Lung (tissue), 12 donors: ENCODE measurements around the gene EPS8L3. TPM values are rescaled to one million over a fixed set of nuclear protein-coding genes. Genes with fewer than 3 reads are reported as not detected.
A peak's percentile ranks its signal among the peaks of the same experiment; 100 is the strongest.
"Not testable (repeated sequence)": the region's sequence is repeated elsewhere in the genome, so short reads cannot be mapped to it uniquely, and the experiment has no call there.

Source experiments
- ATAC-seq: fragments of 200-7000 bp; cut with Tn5 transposase; one replicate; pipeline ENCODE4 v1.9.1; 2020; ENCODE audit warnings: moderate number of reproducible peaks; ENCODE audit not compliant: insufficient read depth, low FRiP score
- DNase-seq, 3 donors: peaks; one replicate each; pipeline ENCODE4 v3.0.0-alpha.2; 2013 to 2017
- H3K27ac ChIP-seq, 2 donors: one replicate each; pipeline ENCODE4 v1.5.1; 2013; ENCODE audit warnings: mild to moderate bottlenecking in 2 of 2, moderate library complexity in 2 of 2, control low read depth in 1 of 2, inconsistent platforms in 1 of 2, low read depth in 1 of 2, low read length in 1 of 2
- H3K27me3 ChIP-seq, 3 donors: one replicate each; pipeline ENCODE4 v1.5.1; 2013; ENCODE audit warnings: low read length in 2 of 3; ENCODE audit not compliant: control insufficient read depth in 3 of 3, insufficient read depth in 3 of 3
- H3K36me3 ChIP-seq, 4 donors: one replicate each; pipeline ENCODE4 v1.5.1; 2013; ENCODE audit warnings: low read length in 4 of 4, mild to moderate bottlenecking in 1 of 4, moderate library complexity in 1 of 4; ENCODE audit not compliant: control insufficient read depth in 4 of 4, insufficient read depth in 4 of 4
- H3K4me1 ChIP-seq, 5 donors: one replicate each; pipeline ENCODE4 v1.5.1; 2013; ENCODE audit warnings: low read length in 5 of 5, mild to moderate bottlenecking in 2 of 5, moderate library complexity in 1 of 5; ENCODE audit not compliant: control insufficient read depth in 5 of 5, insufficient read depth in 5 of 5
- H3K4me3 ChIP-seq: one replicate; pipeline ENCODE4 v1.5.1; 2013; ENCODE audit warnings: mild to moderate bottlenecking, control low read depth, moderate library complexity
- H3K9ac ChIP-seq, 2 donors: one replicate each; pipeline ENCODE4 v1.5.1; 2013; ENCODE audit warnings: low read length in 2 of 2, control low read depth in 1 of 2; ENCODE audit not compliant: insufficient read depth in 1 of 2
- H3K9me3 ChIP-seq, 4 donors: one replicate each; pipeline ENCODE4 v1.5.1; 2013; ENCODE audit warnings: low read length in 3 of 4, mild to moderate bottlenecking in 1 of 4, moderate library complexity in 1 of 4; ENCODE audit not compliant: control insufficient read depth in 4 of 4, insufficient read depth in 3 of 4
- CTCF ChIP-seq: IDR thresholded peaks from 2 replicates; pipeline ENCODE4 v1.5.1; 2012; ENCODE audit warnings: mild to moderate bottlenecking; ENCODE audit errors: control extremely low read depth, extremely low read depth
- WGBS, 2 donors: extraction: QIAGEN DNeasy Blood & Tissue Kit; methylation state at CpG; one replicate each; pipeline ENCODE4 v1.1.7; 2013; 5-methylcytosine and 5-hydroxymethylcytosine counted together
- polyA plus RNA-seq, 2 donors: library from polyadenylated mRNA; stranded (reverse); fragments of 200-250 nt; gene quantifications; one replicate each; pipeline ENCODE4 v1.2.1, GENCODE V29; 2013
- total RNA-seq, 2 donors: library from RNA; depleted of rRNA in 1 of 2; stranded (reverse); fragments of >200 nt in 1 of 2; gene quantifications; one replicate each; pipeline ENCODE4 v1.2.1, GENCODE V29; 2014 to 2021
- donor health status: control.
- donor health status: control.
- donor health status: Bipolar disorder and iron deficiency.
- donor health status: healthy.
- donor health status: DM: yes; HTN: yes; CAD: no.

EPS8L3 gene
- total and polyA plus RNA-seq, 4 donors = 0.10 to 0.52 TPM; not detected in 2

GRCh38 chr1:109800291-109800690, 36.6 kb upstream of the EPS8L3 start:
- no peak for ATAC-seq
- Histone ChIP-seq H3K27ac (no peak overlapping the region), H3K4me1 (peaks cover 0 to 23% (median 5%) of the 10 kb centered on the region in 5 donors), H3K9me3 (no peaks in the 10 kb centered on the region), H3K36me3 (no peaks in the 10 kb centered on the region), H3K27me3 (no peaks in the 10 kb centered on the region), H3K9ac (no peak overlapping the region), H3K4me3 (no peak overlapping the region)
- TF ChIP-seq CTCF = no peak
- DNase-seq = no peak

GRCh38 chr1:109799445-109799844, 35.7 kb upstream of the EPS8L3 start:
- peaks cover 0 to 28% (median 5%) of the 10 kb centered on the region in 5 donors for H3K4me1 ChIP-seq
- no peak for TF ChIP-seq CTCF
- H3K27me3 ChIP-seq = no peaks in the 10 kb centered on the region
- WGBS, 2 donors = 60 to 66% methylated on average over 1 of the region's 1 CpG
- H3K36me3 ChIP-seq = no peaks in the 10 kb centered on the region
- H3K9ac ChIP-seq = no peak overlapping the region
- no peak for ATAC-seq
- H3K27ac ChIP-seq = no peak overlapping the region
- H3K4me3 ChIP-seq = no peak overlapping the region
- H3K9me3 ChIP-seq = no peaks in the 10 kb centered on the region
- no peak for DNase-seq

- not testable (repeated sequence) for H3K36me3 ChIP-seq, DNase-seq, H3K4me3 ChIP-seq, ATAC-seq, H3K27me3 ChIP-seq, H3K9ac ChIP-seq, H3K9me3 ChIP-seq, H3K27ac ChIP-seq
- H3K4me1 ChIP-seq = peaks cover 5 to 31% (median 18%) of the 10 kb centered on the region in 5 donors
- 88 to 90% methylated on average over 5 of the region's 5 CpGs for WGBS, 2 donors
Observed at GRCh38 chr1:109797303-109797595, 33.5 kb upstream of the EPS8L3 start.

GRCh38 chr1:109796484-109797302, 33.0 kb upstream of the EPS8L3 start:
- Histone ChIP-seq H3K27ac (no peak overlapping the region), H3K9me3 (no peaks in the 10 kb centered on the region), H3K4me1 (peaks cover 5 to 37% (median 23%) of the 10 kb centered on the region in 5 donors), H3K36me3 (no peaks in the 10 kb centered on the region), H3K4me3 (no peak overlapping the region), H3K9ac (no peak overlapping the region), H3K27me3 (no peaks in the 10 kb centered on the region)
- no peak for ATAC-seq
- TF ChIP-seq CTCF = no peak
- DNase-seq = peak in 1 of 3 donors; percentile 7
- 68 to 69% methylated on average over 7 of the region's 7 CpGs for WGBS, 2 donors
